Endometrium (tissue), 2 donors: ENCODE results near the gene HADHA.

Experiments used
- FAIRE-seq: peaks from 2 replicates; lab custom pipeline; 2012; peaks lifted over from hg19 to GRCh38; lab: Jason Lieb, UNC
- donor health status: control.
- donor health status: control.

HADHA gene

DNA sequence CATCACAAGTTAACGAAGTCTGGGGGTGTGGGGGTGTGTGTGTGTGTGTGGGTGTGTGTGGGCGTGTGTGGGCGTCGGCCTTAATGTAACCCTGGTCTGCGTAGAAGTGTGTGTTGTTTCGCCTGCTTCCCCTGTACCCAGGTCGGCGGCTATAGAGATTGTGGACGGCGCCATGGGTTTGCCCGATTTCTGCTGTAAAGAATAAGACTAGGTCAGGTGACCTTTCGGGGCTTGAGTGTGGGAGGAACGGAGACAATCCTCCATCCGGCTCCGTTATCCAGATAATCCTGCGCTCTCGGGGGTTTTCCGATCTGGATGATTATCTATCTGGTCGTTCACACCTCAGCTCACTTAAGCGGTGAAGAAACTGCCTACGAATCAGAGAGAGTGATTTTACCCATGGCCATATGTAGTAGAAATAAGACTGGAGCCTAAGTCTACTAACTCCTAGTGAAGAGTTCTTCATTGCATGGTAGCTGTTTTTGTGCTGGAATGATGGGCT, 850 bp upstream of the HADHA start:
- FAIRE-seq: no peak

DNA sequence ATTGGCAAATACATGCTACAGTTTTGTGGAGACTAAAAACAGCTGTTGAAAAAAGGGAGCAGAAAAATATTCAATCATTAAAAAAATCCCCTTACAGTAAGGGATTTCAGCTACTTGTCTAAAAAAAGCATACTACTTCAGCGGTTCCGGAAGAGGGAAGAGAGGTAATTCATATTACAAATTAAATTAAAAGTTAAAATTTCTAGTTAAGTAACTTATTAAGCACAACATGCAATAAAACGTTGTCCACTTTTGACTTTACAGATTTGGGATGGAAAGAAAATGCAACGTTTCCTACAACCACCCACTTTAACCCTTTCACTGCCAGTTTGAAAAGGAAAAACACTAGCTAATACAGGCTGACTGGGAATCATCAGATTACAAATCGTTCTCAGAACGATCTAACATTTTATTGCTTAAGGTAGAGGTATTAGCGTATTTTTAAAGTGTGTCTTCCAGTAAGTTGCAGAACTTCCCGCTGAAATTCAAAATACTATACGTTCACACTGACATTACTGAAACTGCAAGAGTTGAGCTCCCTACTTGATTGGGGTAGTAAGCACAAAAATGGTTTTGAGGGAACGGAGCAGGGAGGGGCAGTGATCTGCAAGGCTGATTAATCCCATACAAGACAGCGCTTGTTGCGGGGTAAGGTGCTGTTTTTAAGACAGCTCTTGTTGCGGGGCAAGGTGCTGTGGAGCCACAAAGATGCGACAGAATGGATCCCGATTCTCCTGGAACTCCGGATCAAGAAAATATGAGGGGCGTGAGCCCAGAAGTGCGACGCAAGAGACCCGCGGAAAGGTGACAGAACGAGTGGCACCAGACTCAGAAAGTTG, 743 bp downstream of the HADHA start:
- FAIRE-seq: no peak

DNA sequence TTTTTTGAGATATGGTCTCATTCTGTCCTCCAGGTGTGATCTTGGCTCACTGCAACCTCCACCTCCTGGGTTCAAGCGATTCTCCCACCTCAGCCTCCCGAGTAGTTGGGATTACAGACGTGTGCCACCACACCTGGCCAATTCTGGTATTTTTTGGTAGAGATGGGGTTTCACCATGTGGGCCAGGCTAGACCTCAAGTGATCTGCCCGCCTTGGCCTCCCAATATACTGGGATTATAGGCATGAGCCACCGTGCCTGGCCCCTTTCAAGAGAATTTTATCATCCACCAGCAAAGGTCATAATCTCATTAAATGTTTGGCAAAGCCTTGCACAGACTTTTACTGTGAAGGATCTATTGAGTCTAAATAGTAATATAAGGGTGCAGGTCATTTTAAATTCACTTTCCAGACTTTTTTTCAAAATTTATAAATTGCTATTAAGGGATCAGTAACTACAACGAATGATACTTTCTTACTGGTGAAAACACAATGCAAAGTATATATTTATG, 2.5 kb downstream of the HADHA start:
- FAIRE-seq: no peak

DNA sequence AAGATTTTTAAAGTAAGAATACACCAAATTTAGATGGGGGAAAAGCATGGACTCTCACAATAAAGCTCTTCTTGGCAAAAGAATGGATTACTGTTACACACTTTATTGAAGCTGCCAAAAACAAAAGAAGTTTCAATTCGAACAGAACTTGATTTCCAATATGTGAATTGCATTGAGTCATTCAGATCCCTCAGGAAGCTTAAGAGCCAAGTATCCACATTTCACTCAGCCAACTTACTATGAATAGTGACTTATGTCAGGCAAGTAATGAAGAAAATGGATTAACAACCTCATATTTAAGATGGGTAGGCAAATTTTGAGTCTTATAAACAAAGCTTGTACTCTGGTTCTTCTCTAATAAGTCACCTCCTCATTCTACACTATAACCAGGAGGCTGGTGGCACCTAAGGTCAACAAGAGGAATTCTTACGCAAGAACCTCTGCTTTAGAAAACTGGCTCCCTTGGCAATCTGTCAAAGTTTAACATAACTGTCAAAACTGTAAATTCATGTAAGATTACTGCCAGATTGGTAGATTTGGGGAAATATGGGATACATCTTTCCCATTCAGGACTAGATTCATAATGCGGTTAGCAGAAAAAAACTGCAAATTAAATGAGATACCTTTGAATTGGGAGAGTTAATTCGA, 6.0 kb downstream of the HADHA start:
- FAIRE-seq: no peak

DNA sequence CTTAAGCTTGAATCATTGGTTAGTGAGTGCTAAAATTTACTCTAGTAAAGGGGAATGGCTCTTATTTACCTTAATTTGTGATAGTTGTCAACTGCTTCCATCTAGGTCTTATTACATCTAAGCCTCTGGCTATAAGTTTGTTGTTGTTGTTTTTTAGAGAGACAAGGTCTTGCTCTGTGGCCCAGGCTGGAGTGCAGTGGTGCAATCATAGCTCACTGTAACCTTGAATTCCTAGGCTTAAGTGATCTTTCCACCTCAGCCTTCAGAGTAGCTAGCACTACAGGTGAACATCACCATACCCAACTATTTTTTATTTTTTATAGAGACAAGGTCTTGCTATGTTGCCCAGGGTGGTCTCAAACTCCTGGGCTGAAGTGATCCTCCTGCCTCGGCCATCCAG, 6.6 kb downstream of the HADHA start:
- no peak for FAIRE-seq

DNA sequence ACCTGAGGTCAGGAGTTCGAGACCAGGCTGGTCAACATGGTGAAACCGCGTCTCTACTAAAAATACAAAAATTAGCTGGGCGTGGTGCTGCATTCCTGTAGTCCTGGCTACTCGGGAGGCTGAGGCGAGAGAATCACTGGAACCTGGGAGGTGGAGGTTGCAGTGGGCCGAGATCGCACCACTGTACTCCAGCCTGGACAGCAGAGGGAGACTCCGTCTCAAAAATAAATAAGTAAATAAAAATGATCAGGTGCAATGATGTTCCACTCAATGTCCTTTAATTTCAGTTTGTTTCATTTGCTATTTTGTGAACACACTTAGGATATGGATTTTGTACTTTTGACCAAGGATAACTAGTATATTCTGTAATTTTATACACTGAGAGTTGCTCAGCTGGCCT, 9.3 kb downstream of the HADHA start:
- no peak for FAIRE-seq

DNA sequence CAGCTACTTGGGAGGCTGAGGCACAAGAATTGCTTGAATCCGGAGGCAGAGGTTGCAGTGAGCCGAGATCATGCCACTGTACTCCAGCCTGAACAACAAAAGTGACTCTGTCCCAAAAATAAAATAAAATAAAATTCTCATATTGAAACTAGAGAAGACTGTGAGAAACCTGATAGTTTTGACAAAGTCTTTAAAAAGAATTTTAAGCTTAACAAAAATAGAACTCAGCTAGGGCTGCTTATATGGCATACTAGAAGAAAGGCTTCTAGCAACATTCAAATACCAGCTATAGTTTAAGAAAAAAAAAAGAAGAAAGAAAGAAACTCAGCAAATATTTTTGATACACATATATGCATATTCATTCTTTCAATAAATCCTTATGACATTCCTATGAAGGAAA, 13.6 kb downstream of the HADHA start:
- FAIRE-seq: no peak

DNA sequence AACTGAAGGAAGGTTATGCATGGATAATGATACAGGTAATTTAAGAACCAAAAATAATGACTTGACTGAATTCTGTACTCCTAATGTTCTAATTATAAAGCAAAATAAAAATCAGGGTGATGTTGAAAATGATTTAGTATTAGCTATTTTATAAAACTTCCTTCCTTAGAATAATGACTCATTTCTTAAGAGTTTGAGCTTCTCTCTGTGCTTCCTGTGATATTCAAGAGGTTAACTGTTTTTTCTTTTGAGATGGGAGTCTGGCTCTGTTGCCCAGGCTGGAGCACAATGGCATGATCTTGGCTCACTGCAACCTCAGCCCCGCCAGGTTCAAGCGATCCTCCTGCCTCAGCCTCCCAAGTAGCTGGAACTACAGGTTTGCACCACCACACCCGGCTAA, 14.8 kb downstream of the HADHA start:
- FAIRE-seq: no peak

DNA sequence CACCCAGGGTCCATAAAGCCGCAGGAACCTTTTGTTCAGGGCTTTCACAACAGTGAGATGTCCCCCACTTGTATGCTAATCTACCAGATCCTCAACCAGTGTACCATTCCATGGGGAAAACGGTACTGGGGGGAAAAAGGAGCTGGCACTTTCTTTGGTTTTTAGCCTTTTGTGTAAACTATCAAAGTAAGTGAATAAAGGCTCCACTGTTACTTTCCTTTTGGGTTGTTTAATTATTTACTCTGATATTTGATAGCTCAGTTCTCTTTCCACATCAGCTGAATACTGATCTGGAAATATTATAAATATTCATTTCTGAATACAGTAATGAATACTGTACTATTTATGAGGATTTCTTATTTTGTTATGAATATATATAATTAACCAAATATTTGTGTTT, 20.3 kb downstream of the HADHA start:
- FAIRE-seq: no peak

DNA sequence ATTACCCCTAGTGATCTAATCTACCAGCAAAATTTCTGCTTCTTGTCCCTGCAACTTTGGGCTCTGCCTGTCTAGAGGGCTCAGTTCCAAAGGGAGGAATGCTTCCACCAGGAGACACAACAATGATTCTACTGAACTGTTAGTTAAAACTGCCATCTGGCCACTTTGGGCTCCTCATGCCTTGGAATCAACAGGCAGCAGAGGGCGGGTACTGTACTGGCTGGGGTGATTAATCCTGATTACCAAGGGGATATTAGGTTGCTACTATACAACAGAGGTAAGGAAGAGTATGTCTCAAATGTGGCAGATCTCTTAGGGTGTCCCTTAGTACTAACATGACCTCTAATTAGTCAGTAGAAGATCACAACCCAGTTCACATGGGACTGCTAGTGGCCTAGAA, 21.4 kb downstream of the HADHA start:
- no peak for FAIRE-seq

DNA sequence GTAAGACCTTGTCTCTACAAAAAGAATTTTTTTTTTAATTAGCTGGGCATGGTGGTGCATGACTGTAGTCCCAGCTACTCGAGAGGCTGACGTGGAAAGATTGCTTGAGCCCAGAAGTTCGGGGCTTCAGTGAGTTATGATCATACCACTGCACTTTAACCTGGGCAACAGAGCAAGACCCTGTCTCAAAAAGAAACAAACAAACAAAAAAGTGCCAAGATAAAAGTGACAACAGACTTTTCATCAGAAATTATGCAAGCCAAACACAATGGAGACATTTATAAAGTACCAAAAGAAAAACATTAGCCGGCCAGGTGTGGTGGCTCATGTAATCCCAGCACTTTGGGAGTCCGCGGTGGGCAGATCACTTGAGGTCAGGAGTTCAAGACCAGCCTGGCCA, 26.7 kb downstream of the HADHA start:
- FAIRE-seq: no peak

DNA sequence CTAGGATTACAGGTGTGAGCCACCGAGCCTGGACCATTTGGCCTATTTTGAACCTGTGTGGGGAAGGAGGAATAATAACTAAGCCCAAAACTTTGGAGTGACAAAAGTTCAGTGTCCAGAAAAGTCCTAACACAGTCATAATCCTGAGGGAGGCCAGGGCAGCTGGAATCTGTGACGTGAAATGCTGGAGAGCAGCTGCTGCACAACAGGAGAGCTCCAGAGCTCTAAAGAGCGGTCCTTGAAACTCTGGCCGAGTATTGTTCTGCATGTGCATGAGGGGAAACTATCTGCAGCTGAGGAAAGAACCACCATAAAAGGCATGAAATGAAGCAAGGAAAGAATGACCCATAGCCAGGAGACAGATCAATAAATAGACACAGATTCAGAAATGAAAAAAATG, 27.8 kb downstream of the HADHA start:
- no peak for FAIRE-seq

DNA sequence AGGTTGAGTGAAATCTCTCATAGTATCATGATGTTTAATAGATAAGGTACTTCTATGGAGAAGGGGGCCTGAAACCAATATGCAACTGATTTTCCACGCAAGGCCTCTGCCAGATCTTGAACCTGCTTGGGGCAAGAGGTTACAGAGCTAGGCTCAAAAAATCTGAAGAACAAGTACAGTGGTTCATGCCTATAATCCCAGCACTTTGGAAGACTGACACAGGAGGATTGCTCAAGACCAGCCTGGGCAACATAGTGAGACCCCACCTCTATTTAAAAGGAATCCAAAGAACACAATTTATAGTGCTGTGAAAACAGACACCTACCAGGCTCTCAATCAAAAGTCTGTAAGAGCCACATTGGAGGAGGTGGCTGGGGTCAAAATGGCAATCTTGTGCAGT, 28.6 kb downstream of the HADHA start:
- FAIRE-seq: no peak

DNA sequence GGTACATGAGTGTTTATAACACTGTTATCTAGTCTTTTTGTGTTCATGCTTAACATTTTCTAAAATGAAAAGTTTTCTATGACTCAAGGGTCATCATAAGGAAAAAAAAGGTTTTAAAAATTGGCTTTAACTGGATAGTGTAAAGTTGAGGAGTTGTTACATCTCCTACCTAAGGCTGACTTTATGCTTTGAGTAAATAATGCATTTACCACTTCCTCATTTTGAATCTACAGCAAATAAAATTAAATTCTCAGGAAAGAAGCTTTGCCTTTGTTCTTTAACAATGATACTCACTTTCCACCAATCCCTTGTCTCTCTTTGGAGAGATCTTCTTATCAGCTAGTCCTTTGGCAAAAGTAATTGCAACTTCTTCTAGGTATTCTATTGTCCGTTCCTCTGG, 29.7 kb downstream of the HADHA start:
- no peak for FAIRE-seq

DNA sequence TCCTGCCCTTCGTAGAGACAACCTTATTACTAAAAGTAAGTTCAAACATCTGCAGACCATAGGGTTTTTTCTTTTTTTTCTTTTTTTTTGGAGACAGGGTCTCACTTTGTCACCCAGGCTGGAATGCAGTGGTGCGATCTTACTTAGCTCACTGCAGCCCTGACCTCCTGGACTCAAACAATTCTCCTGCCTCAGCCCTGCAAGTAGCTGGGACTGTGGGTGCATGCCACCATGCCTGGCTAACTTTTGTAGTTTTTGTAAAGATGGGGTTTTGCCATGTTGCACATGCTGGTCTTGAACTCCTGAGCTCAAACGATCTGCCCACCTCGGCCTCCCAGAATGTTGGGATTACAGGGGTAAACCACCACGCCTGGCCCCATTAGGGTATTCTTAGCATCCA, 32.4 kb downstream of the HADHA start:
- FAIRE-seq: no peak

DNA sequence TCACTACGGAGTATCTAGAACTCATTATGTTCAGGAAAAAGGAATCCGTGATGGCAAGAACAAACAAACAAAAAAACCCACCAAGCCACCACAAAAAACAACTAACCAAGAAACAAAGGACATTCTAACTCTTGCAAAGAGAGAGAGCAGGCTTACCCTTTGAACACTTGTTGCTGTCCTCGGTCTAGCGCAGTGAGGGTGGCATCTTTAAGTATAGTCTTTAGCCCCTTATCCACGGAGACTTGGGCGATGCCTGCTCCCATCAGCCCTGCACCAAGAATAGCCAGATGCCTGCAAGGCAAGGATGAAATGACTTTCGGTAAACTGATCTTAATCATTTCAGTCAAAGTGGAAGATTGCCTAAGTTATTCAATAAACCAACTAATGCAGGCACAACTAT, 40.5 kb downstream of the HADHA start:
- no peak for FAIRE-seq

DNA sequence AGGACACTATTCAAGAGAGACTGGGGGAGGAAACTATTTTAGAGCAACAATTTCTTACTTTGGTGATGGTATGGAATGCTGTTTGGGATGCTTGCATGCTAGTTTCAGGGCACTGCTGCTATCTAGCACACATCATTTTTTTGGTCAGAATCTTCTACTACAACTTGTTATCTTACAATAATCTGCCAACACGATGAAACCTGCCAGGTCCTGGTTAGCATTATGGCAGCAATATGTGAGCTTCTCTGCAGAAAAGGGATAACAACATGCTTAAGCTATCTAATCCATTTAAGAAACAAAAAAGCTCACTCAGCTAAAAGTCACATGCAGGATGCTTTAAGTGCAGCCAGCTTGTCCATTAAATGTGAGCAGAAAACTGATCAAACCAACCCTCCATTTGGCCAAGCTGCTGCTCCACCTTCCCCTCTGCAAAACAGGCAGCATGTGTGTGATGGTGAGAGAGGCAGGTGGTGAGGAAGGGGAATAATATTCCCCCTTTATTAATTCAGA, 41.4 kb downstream of the HADHA start:
- no peak for FAIRE-seq

DNA sequence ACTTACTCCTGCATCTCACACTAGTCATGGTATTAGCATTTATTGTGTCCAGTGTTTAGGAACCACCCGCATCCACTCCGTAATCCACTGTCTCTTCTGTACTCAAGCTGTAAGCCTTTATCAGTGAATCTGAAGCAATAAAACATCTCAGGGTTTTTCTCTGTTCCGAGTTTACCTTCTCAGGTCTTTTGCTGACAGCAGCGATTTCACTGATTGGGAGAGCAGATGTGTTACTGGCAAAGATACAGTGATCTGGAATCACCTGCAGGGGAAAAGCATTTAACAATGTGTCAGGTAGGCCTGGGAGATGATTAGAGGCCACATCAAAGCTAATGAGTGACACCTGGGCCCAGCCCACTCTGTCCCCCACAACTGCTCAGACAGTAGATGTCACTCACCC, 46.9 kb downstream of the HADHA start:
- FAIRE-seq: no peak

DNA sequence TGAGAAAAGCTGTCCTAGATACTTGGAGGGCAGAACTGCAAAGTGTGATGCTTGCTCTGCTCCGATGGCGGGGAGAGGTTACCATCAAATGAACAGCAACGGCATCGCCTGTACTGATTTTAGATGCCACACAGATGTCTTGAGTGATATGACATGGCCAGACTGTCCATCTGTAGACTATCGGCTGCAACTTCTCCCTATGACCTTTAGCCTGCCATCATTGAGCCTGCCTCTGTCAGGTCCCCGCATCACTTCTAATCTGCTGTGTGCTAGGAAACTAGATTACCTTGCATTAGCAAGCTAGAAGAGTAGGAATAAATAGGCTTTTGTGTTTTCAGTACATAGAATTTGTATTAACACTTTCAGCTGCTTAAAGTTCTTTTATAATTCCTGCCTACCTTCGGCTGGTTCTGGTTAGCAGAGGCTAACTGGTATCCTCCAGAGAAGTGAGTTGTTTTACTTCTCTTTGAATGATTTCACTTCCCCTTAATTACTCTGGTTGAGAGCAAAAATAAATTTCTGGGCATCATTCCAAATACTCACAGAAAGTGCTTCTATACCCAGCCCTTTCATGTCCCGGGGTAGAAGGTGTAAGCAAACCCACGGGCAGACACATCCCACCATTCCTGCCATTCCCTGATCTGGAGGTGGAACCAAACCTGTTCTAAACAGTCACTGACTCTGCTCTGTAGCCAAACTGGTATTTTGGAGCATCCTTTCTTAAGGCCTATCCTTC, 47.6 kb downstream of the HADHA start:
- no peak for FAIRE-seq

DNA sequence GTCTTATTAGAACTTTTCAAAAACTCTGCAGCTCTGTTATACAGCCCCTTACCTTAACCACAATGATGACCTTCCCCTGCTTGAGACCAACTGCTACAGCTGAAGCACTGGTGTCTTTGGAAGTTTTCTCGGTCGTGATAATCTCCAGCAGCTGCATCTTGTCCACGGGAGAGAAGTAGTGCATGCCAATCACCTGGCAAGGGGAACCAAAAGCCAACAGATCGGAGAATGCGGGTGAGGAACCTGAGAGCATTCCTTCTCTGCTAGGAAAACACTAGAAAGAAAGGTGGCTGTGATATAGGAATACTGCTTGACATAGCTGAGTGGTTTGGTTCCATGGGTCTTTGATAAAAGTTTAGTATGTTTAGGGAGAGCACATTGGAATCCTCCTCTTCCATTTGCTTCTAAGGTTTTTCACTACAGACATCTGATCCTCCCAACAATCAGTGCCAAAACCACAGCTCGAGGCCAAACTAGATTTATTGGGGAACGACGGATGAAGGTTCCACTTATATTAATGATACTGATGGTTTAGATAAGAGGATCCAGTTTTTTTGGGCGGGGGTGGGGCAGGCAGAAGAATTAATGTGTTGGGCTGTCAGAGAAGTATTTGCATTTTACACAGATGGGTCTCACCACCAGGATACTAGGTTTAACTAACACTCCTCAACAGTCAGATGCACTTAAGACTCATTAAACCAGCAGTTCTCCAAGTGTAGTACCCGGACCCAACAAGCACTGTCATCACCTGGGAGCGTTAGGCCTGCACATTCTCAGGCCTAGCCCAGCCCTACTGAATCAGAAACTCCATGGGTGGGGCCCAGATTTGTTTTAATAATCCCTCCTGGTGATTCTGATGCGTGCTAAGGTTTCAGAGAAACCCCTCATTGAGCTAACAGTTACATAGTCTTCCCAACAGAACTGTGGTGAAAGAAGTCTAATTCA, 49.1 kb downstream of the HADHA start:
- no peak for FAIRE-seq

DNA sequence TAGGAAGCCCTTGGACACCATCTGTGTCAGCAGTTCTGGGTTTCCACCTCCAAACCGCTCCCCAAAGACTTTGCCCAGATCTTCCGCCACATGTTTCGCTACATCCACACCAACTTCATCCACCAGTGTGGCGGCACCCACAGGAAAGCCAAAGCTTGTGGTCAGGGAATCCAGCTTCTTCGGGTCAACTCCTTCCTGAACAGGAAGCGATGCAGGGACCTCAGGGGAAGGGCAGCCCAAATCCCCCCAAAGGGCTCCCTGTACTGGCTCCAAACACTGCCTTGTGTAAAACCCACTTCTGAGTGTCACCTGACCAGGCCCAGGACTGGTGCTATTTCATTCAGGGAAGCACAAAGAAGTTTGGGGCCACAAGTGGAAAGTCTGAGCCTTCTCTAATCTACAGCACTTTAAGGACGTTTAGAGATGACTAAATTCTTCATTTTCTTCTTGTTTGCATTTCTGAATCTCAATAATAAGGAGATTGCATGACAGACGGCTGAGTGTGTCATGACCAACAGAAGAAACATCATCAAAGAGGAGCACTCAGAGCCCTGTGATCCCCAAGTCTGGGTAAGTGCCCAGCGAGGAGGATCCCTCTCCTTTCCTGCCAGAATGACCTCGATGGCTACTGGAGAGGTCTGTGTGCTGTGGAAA, 50.7 kb downstream of the HADHA start:
- FAIRE-seq: no peak
